Measurements from ENCODE around the gene UBFD1. TPM values are rescaled to one million over a fixed set of nuclear protein-coding genes. Genes with fewer than 3 reads are reported as not detected.

The UBFD1 gene
- total and polyA plus RNA-seq, 2 of the 8 experiments (the other 6 are each of a cell fraction or from before 2014, with no cell fraction given), result 66.3 to 106 TPM

- FAIRE-seq (no peak), DNase-seq (ENCODE audit: low read depth in 1 of 2, low spot score in 2 of 2) (no peak)
- Histone ChIP-seq H2AK5ac (ENCODE audit: low read depth, low read length) (no peak overlapping the region), H3K9me3 (ENCODE audit: insufficient read depth in 2 of 2, low read depth in 1 of 2, low read length in 1 of 2) (no peaks in the 10 kb centered on the region), H3K36me3 (ENCODE audit: control insufficient read depth in 2 of 4, insufficient read depth in 4 of 4, low read length in 3 of 4) (peaks cover 13 to 61% (median 47%) of the 10 kb centered on the region in 4 experiments; a peak in 7 of 8 replicates), H4K8ac (ENCODE audit: extremely low read depth, insufficient read depth, low read length) (no peak overlapping the region), H4K91ac (replicated peaks; ENCODE audit: insufficient read length, low read length) (no peak overlapping the region), H2BK12ac (ENCODE audit: low read depth, low read length) (no peak overlapping the region), H3K23me2 (ENCODE audit: low read depth, low read length) (no peaks in the 10 kb centered on the region), H2BK15ac (ENCODE audit: low read length) (no peak overlapping the region), H3K79me1 (ENCODE audit: low read depth, low read length) (no peaks in the 10 kb centered on the region), H3K9ac (replicated peaks in 1 of 4; ENCODE audit: extremely low read depth in 1 of 4, low read depth in 3 of 4, low read length in 3 of 4) (no peak overlapping the region), H3K4me3 (ENCODE audit: extremely low read depth in 1 of 4, insufficient read depth in 2 of 4, low read depth in 3 of 4, low read length in 4 of 4) (no peak overlapping the region), H2BK20ac (ENCODE audit: low read length) (no peak overlapping the region), H3K79me2 (ENCODE audit: control insufficient read depth in 1 of 2, insufficient read depth in 2 of 2, low read length in 2 of 2) (no peaks in the 10 kb centered on the region), H3K4me1 (replicated peaks in 1 of 4; ENCODE audit: control insufficient read depth in 3 of 4, insufficient read depth in 4 of 4, low read length in 3 of 4) (no peaks in the 10 kb centered on the region), H4K5ac (ENCODE audit: insufficient read length, low read depth, low read length) (no peak overlapping the region), H3K18ac (ENCODE audit: extremely low read depth, low read length) (no peak overlapping the region), H3K23ac (ENCODE audit: insufficient read length) (no peak overlapping the region), H3K14ac (ENCODE audit: insufficient read length) (no peak overlapping the region), H3K4ac (replicated peaks; ENCODE audit: insufficient read length, low read depth, low read length) (no peak overlapping the region), H3K4me2 (ENCODE audit: insufficient read depth in 1 of 2, low read depth in 2 of 2, low read length in 2 of 2) (no peak overlapping the region), H3K27me3 (replicated peaks in 1 of 4; ENCODE audit: control insufficient read depth in 3 of 4, extremely low read depth in 1 of 4, insufficient read depth in 3 of 4, low read length in 3 of 4) (no peaks in the 10 kb centered on the region), H4K20me1 (replicated peaks in 1 of 2; ENCODE audit: control insufficient read depth in 1 of 2, insufficient read depth in 2 of 2, low read length in 2 of 2) (peaks cover 0 to 6% of the 10 kb centered on the region in 2 experiments), H2BK5ac (ENCODE audit: low read depth, low read length) (no peak overlapping the region), H2AFZ (ENCODE audit: low read length) (no peak overlapping the region), H3K56ac (replicated peaks; ENCODE audit: insufficient read length, low read depth, low read length) (no peak overlapping the region), H3K27ac (ENCODE audit: low read depth, low read length) (no peak overlapping the region), H2BK120ac (replicated peaks; ENCODE audit: low read depth, low read length) (no peak overlapping the region)
- 87% methylated on average over 2 of the region's 2 CpGs; no CpG with 5 or more reads in 1 of the 2 experiments for whole genome bisulfite sequencing, 2 experiments (ENCODE audit: extremely low coverage in 1 of 2, insufficient coverage in 1 of 2, insufficient read length in 1 of 2, insufficient replicate concordance in 2 of 2, low coverage in 1 of 2, low lambda C conversion rate in 2 of 2, missing lambda C conversion rate in 1 of 2)
- POLR2A ChIA-PET (ENCODE audit: partially characterized antibody), result interaction anchor here (1.5 kb wide), 1 partner anchor 9 kb away, joined by 3 read pairs; no protein-coding TSS in a partner anchor
- CTCF ChIA-PET (ENCODE audit: partially characterized antibody), result no interaction called here
- TF ChIP-seq JUN (IDR thresholded peaks at IDR 0.05; ENCODE audit: low read depth, low read length), result no peak
- no peak for TF ChIP-seq KDM5A (IDR thresholded peaks at IDR 0.05; ENCODE audit: low read length)
- TF ChIP-seq CHD2 (IDR thresholded peaks at IDR 0.05; ENCODE audit: low read length), result no peak
- TF ChIP-seq MAFK (IDR thresholded peaks at IDR 0.05; ENCODE audit: low read depth, low read length), result no peak
- no peak for TF ChIP-seq ASH2L (IDR thresholded peaks at IDR 0.05; ENCODE audit: low read length)
- no peak for TF ChIP-seq SP1 (IDR thresholded peaks at IDR 0.05; ENCODE audit: low read depth, low read length)
- no peak for TF ChIP-seq SIRT6 (IDR thresholded peaks at IDR 0.05; ENCODE audit: low read length)
- no peak for TF ChIP-seq KDM4A (IDR thresholded peaks at IDR 0.05; ENCODE audit: low read depth, low read length, severe bottlenecking)
- TF ChIP-seq CBX8 (IDR thresholded peaks at IDR 0.05; ENCODE audit: borderline replicate concordance, low read depth, low read length), result no peak
- TF ChIP-seq EP300 (IDR thresholded peaks at IDR 0.05; ENCODE audit: borderline replicate concordance in 1 of 2, low read depth in 2 of 2, low read length in 2 of 2), result no peak
- TF ChIP-seq CBX5 (IDR thresholded peaks at IDR 0.05; ENCODE audit: low read depth, low read length), result no peak
- no peak for TF ChIP-seq SUZ12 (IDR thresholded peaks at IDR 0.05; ENCODE audit: low read length)
- TF ChIP-seq SIX5 (IDR thresholded peaks at IDR 0.05; ENCODE audit: low read depth, low read length), result no peak
- TF ChIP-seq USF2 (IDR thresholded peaks at IDR 0.05; ENCODE audit: low read length), result no peak
Measured at GRCh38 chr16:23535901-23536300, 21.6 kb upstream of the UBFD1 start.

Measured in H1 (cell line).